Right ventricle myocardium superior (tissue), 1 donor: Measurements from ENCODE around the gene EPAS1. TPM values are rescaled to one million over a fixed set of nuclear protein-coding genes. Genes with fewer than 3 reads are reported as not detected.

Experiments
- ATAC-seq: fragments of 200-7000 bp; cut with Tn5 transposase; one replicate; pipeline ENCODE4 v1.9.1; 2020; ENCODE audit warnings: mild to moderate bottlenecking; ENCODE audit not compliant: poor library complexity
- DNase-seq: peaks from one replicate; pipeline ENCODE4 v3.0.0-alpha.2; 2020
- intact Hi-C: fragments of 100-400 bp; cut with DNase I; formaldehyde crosslinking; loops from one replicate; pipeline ENCODE4 v1.11.2; 2022
- total RNA-seq: library from RNA; stranded (reverse); fragmentation: NEBNext Ultra II Directional; extraction: Animal tissue kit (Norgen Biotek cat#: 25700); gene quantifications from one replicate; pipeline ENCODE4 v1.2.1, GENCODE V29; 2021
- donor health status: DM: no; HTN: yes; CAD: no; lungs with severe emphysema.

Gene EPAS1
- total RNA-seq, 1 donor from 2014 or later = 200 TPM

- intact Hi-C loops = no loop called here
- DNase-seq = no peak
- no peak for ATAC-seq
Measured at GRCh38 chr2:46431481-46432235, 134.5 kb downstream of the EPAS1 start.

DNA sequence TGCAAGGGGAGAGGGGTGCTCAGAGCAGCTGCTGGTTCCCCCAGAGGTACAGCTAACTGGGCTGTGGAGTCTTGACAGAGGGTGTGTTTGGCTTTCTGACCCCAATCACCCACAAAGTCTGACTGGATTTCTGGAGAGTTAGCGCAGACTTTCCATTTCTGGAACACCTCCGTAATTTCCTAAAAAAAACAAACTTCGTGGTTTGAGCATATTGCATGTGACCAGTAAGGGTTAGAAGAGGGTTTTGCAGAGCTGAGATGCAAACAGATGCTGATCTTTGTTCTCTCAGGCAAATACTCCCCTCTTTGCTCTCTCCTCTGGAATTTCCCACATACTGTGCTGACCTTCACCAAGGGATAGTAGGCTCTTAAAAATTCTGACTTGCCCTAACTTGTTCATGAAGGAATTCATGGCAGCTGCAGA is 137.7 kb downstream of the EPAS1 start:
- DNase-seq (no peak), ATAC-seq (no peak)
- intact Hi-C loops = no loop called here

- intact Hi-C loops = no loop called here
- DNase-seq (no peak), ATAC-seq (no peak)
Measured at GRCh38 chr2:46435353-46435752, 138.1 kb downstream of the EPAS1 start.

DNA sequence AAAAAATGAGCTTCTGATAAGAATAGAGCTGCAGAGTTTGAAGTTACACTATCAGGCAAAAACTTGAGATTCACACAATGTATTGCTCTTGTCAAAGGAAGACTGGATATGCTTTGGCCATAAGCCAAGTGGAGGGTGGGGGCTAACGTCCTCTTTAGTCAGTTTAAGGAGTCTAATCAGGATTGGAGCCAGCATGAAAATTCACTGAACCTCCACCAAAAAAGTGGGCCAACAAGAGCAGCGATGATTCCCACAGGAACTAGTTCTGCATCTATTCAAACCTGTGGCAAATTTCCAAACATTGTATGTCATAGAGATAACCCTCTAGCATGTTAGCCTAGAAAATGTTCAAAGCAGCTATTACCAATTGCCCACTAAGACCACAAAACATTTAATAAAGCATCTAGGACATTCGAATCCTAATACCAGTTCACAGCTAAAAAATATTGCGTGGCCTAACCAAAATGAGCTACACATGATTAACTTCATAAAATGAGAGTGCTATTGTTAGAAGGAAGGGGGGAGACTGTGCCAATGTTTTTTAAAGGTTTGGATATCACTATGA is 138.7 kb downstream of the EPAS1 start:
- ATAC-seq (no peak), DNase-seq (no peak)
- intact Hi-C loops = no loop called here

Other genes starting within 250 kb of the EPAS1 start
- gene TMEM247, start 182.2 kb downstream of the EPAS1 start, total RNA-seq = not detected
- 442 TPM for gene RHOQ, start 245.1 kb downstream of the EPAS1 start, total RNA-seq
- 6.0 TPM for gene ATP6V1E2, start 245.2 kb downstream of the EPAS1 start, total RNA-seq